HL-60/S4 (cell line): ENCODE results near the gene KCTD21.

Source experiments
- in situ Hi-C: fragments of 300-500 bp; cut with MboI; formaldehyde crosslinking; loops from 2 replicates; pipeline ENCODE4 v1.14.3; 2022; ENCODE audit warnings: low sequenced_read_pairs

The KCTD21 gene

DNA sequence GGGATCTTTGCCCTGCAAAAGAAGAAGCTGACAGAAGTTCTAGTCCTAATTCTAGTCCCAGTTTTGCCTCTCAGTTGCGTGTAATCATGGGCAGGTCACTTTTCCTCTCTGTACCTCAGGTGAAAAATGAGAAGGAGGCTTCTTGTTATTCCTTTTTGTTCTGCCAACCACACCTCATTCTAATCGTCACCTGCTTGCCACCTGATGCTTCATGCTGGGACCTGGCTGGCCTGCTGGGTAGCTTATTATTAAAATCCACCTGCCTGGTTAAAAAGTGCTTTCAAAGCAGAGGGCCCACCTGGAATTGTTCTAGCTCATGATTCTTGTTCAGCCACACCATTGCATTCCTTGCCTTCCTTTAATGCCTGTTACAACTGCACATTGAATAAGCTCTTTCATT lies 40.6 kb downstream of the KCTD21 start:
- in situ Hi-C loops: no loop called here

DNA sequence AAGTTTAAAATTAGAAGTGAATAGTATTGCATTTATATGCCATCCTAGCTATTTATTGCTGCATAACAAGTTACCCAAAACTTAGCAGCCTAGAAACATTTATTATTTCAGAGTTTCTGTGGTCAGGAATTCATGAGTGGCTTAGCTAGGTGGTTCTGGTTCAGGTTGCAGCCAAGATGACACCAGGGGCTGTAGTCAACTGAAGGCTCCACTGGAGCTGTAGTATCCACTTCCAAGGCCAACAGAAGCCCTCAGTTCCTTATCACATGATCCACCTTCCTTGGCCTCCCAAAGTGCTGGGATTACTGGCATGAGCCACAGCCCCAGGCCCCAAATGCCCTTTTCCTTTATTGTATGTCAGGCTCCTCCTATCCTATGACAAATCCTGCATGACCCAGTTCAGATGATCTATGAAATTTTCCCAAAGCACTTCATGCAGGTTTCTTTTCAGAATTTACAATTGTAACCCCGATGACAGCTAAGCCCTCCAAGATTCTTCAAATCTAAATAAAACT lies 42.9 kb downstream of the KCTD21 start:
- in situ Hi-C loops: no loop called here

DNA sequence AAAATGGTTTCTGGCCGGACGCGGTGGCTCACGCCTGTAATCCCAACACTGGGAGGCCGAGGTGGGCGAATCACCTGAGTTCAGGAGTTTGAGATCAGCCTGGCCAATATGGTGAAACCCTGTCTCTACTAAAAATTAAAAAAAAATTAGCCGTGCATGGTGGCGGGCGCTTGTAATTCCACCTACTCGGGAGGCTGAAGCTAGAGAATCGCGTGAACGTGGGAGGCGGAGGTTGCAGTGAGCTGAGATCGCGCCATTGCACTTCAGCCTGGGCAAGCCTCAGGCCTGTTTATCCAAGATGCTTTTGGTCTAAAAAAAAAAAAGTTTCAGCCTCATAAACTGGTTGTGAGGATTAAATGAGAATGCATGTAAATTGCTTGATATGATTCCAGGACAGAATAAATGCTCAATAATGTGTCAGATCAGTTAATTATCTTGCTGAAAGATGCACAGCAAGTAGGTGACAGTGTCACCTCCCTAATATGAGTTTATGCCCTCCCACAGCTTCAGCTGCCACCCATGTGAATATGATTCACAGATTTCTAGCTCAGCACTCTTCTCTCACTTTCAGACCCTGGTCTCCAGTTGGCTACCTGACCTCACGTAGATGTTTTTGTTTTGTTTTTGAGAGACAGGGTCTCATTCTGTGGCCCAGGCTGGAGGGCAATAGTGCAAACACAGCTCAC lies 47.9 kb downstream of the KCTD21 start:
- in situ Hi-C loops: no loop called here

DNA sequence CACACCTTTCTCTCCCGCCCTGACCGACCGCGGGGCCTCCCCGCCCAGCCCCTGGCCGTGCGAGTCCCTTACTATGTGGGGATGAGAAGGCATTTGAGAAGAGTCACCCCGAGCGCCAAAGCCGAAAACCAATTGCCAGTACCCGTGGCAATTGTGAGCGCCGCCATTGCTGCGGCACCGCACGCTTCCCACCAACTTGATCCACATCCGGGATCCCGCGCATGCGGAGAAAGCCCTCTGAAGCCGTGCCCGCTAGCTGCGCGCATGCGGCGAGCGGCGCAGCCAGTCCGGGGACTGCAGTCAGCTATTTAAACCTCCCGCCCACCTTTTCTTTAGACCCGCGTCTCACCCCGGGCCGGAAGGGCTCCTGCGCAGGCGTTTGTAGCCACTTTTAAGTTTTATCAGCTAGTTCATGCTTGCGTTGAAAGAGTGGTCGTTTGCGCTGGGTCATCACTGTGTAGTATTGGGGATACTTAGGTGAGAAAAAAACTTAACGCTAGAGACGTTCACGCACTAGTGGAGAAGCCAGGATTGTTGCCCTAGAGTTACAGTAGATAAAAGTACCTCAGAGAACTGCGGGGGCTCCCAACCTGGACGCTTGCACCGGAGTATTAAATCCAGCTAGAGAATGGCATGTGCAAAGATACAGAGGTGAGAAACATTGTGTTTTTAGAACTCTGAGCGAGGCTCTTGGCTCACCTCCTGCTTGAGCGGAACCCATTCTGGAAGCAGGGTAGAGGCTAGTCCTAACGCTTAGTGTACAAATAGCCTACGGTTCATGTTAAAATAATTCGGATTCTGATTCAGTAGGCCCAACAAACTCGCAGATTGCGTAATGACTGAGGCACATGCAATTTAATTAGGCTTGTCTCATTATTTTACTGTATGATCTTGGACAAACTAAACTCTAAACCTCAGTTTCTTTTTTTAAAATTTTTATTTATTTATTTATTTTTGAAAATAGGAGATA lies 48.7 kb downstream of the KCTD21 start, which contains the start of gene ALG8:
ALG8 (minus strand) TSS at position 205 of the 970 bp plus-strand sequence; CDS start at position 167, 38 bp downstream.
- in situ Hi-C loops: no loop called here

DNA sequence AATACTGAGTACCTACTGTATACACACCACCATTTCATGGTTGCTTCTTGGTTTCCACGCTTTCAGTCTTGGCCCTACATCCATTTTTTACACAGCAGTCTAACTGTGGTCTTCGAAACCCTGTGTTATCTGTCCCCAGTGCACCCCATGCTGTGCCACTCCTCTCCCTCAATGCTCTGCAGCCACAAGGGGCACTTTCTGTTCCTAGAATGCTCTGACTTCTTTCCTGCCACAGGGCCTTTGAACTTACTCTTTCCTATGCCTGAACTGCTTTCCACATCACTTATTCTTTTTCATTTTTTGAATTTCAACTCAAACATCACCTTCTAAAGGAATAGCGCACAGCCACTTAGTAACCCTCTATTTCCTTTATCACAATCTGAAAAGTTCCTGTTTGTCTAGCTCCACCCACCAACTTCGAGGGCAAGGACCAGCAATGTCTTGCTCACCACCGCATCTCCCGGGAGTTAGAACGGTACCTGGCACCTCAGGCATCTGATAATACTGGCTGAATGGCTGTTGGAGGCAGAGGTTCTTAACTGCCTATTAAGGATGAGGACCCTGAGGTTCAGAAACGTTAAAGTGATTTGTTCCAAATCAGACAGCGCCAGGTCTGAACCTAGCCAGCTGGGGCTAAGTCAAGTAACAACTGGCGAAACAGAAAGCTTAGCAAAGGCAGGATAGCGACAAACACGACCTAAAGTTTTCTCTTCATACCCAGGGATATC lies 49.6 kb downstream of the KCTD21 start:
- in situ Hi-C loops: no loop called here

DNA sequence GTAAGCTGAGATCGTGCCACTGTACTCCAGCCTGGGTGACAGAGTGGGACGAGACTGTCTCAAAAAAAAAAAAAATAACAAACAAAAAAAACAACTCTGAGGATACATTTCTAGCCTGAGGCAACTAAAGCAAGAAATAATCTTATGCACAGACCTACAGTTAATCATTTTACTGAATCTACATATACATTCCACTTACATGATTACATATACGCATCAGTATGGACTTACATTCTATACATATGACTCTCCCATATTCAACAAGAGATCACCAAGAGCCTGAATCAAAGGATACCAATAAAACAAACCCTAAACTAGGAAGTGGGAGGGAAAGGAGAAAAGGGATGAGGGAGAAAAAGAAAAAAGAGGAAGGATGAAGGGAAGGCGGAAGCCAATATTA lies 50.1 kb downstream of the KCTD21 start:
- in situ Hi-C loops: no loop called here

DNA sequence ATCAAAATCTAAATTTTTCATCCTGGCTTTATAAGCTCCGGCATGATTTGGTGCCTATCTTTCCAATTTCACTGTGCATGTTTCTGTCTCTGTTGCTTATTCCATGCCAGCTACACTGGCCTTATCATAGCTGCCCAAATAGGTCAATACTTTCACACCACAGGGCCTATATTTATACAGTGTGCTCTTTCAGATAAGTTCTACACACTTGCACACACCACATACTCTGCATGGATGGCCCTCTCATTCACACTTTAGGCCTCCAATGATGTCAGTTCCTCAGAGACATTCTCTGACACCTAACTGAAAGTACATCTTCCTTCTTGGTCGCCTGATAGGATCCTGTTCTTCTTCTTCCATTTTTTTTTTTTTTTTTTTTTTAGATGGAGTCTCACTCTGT lies 56.0 kb downstream of the KCTD21 start:
- in situ Hi-C loops: no loop called here

DNA sequence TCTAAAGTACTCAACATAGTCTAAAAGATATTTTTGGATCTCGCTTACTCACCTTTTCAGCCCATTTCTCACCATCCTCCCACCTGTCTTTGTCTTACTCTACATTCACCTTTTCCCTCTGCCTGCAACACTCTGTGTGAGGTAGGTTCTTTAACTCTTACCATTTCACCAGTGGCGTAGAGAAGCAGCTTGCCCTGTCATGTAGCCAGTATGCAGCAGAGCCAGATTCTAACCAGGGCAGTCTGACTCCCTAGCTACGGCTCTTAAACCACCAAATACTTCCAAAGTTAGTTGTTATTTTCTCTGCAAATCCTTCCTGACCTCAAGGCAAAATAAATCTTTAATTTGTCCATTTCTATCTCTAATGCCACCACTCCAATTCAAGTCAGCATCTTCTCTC lies 56.5 kb downstream of the KCTD21 start:
- in situ Hi-C loops: no loop called here

DNA sequence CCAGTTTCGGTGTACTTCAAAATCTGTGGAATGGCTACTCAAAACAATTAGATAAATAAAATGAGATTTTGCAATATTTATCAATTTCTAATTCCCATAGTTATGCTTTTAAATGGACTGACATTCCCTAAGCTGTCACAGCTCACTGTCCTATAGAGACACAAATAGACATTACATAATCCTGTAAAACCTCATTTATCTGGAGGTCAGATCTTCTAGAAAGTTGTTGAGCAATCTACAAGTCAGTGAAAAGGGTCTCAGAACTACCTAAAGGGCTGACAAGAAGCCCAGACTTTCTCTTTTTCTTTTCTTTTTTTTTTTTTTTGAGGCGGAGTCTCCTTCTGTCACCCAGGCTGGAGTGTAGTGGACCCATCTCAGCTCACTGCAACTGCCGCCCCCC lies 61.0 kb downstream of the KCTD21 start:
- in situ Hi-C loops: no loop called here
